Stimulated activated CD4-positive, alpha-beta T cell treated with anti-CD3 and anti-CD28 coated beads, TNF-alpha, amount 100 ng/mL, for 48 hours (primary cell): ENCODE measurements around the gene PHLDB2.

ENCODE experiments used
- DNase-seq, 3 donors: peaks; one replicate each; pipeline ENCODE4 v3.0.0-alpha.2; 2020; ENCODE audit warnings: low read depth in 3 of 3

Gene PHLDB2

DNA sequence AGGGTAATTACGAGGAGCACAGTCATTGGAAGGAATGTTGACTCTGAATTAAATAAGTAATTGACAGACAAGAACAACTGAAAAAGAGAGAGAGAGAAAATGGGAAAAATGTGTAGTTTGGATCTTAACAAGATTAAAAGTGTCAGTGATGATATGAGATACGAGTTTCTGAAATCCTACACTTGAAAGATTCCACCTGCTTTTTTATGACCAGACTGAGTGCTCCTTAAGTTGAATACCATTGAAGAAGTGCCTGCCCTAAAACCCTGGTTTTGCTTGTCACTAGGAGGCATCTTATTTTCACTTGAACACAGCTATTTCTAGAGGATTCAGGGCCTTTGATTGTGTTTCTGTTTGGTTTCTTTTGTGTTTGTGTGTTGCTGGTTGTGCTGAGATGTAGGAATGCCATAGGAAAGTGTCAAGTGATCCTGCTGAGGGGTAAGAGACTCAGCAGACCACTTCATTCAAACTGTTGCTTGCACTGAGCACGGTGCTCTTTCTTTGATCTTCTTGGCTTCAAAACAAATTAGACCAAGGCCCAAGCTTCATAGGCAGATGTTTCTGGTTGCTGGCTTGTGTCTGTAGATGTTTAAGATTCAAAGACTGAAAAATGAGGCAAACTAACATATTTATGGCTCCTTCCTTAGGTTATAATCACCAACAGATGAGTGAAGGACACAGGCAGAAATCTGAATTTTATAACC, 102.5 kb downstream of the PHLDB2 start:
- no peak for DNase-seq

DNA sequence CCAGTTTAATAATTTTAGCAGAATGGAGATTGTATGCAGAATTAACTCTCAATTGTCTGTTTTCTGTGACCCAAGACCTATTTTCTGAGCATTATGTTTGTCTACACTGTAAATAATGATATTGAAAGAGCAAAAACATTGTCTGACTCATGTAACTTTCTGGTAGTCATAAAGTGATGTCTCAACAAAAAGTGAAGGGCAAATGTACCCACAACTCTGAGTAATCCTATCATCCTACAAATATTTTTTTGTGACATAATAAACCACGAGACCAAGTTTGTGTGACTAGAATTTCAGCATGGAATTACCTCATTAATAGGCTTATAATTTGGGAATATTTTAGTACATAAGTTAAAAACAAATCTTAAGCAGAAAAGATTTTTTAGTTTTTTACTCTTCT, 104.4 kb downstream of the PHLDB2 start:
- DNase-seq, result no peak

DNA sequence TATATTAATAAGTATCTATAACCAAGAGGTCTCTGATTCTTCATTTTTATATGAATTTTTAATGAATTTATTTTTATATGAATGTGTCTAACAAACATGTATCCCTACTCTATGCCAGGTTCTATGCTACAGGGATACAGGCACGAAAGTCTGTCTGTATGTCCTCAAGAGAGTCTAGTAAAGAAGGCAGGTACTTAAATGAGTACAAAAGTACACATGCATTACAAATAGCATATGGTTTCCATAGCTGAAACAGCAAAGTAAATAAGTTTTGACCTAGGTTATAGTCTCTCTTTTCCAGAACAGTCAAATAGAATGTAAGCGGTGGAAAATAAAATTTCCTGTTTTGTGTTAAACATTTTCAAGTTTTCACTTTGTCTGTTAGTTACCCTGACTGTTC, 106.4 kb downstream of the PHLDB2 start:
- no peak for DNase-seq

DNA sequence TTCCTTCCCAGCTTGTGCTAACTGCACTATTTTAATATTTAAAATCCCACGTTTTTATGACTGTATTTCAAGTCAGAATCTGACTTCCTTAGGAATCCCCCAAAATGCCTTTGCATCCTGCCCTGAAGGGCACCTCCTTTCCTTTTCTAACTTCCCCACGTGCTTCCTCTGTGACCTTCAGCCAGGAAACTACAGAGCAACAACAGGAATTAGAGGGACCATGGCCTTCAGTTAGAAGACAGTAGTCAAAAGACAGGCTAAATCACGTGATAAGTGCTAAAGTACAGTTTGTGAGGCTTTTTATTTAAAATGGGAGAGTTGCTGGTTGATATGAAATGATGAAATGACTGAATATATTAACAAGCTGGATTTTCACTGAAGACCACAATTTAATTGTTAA, 108.0 kb downstream of the PHLDB2 start:
- no peak for DNase-seq

GRCh38 chr3:111967651-111968274, 108.7 kb downstream of the PHLDB2 start:
- peak; percentile 61 to 78 (median 75) for DNase-seq

DNA sequence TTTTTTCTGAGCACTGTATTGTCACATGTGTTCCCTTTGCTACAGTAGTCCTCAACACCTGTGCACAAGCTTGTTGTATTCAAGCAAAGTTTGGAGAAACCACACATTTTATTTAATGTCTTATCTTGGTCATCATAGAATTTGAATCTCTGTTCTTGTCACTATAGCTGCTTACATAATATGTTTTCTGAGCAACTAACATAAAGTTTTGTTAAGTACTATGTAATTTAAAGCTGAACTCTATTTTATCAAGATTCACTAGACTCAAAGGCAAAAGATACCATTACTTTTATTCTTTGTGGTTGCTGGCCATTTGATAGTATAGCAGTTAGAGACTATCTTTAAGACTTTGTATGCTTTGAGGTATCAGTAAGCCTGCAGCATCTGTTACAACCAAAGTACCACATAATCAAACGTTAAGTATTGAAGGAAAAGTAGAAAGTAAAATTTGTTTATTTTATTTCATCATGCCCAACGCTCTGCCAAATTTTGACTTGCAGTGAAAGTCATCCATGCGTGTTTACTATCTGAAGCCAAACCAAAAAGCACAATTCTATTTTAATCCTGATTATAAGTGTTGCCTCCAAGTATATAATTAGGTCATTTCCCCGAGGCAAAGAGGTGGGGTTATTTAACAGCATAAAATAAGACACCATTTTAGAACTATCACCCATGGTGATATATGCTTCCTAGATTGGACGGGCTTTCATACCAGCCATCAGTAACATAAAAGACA, 109.4 kb downstream of the PHLDB2 start:
- DNase-seq, result no peak

GRCh38 chr3:111970376-111970775, 111.3 kb downstream of the PHLDB2 start:
- no peak for DNase-seq

DNA sequence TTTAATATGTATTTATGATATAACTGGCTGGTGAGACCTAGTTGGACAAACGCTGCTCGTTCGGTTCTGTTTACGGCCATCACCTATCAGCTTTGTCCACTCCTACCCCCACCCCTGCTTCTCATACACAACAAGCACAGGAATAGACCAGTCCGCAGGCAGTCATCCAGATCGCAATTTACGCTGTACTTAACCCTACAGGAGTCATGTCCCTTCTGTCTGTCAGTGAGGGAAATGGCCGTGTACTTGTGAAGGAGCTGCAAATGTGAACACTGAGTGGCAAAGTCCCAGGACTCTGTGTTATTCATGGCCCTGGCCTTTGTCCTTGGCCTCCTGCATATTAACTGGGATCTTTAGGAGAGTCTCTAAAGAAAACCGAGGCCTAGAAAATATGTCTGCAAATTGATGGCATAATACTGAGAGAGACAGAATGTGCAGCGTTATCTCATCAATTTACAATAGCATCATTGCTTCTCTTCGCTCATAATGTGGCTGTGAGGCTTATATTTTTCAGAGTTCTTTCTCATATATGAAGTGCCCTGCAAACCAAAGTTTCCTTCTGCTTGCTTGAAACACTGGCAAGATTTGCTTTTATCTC, 112.6 kb downstream of the PHLDB2 start:
- DNase-seq, result no peak

DNA sequence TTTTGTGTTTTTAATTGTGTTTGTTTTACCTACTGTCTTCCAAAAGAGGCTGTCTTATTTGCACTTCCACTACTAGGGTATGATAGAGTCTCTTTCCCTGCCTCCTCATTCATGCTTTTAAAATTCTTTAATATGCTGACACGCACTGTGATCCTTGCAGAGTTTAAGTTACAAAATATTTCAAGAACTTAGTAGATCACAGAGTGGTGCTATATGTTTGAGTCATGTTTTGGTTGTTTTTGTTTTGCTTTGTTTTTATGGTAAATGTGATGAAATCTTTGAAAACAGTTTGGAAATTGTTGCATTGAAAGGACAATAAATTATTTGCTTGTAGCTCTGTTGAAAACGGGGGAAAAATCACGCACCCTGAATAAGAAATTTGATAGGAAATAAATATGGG, 113.8 kb downstream of the PHLDB2 start:
- DNase-seq, result no peak

- no peak for DNase-seq
Measured at GRCh38 chr3:111975131-111975530, 116.1 kb downstream of the PHLDB2 start.

DNA sequence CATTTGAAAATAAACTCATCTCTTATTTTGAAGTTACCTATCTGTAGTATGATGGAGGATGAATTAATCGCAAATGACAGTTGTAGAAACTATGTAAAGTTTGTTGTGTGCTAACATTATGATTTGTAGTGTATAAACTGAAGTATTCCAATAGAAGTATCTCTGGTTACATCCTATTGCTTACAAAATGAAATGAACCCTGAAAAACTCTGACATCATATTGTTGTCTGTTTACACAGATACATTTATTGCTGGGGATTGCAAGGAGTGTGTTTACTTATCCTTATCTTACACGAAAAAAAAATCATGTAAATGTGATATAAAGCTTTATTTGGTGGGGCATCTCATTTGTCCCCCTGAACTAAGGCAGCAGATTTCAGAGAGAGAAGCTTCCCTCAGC, 117.2 kb downstream of the PHLDB2 start:
- no peak for DNase-seq

GRCh38 chr3:111978583-111979433, 119.7 kb downstream of the PHLDB2 start, which contains the start of gene ABHD10:
TSS of gene ABHD10 (plus strand) at chr3:111979026. CDS start at chr3:111979062, 36 bp downstream.
- DNase-seq, result peak; percentile 93 to 96 (median 95)

DNA sequence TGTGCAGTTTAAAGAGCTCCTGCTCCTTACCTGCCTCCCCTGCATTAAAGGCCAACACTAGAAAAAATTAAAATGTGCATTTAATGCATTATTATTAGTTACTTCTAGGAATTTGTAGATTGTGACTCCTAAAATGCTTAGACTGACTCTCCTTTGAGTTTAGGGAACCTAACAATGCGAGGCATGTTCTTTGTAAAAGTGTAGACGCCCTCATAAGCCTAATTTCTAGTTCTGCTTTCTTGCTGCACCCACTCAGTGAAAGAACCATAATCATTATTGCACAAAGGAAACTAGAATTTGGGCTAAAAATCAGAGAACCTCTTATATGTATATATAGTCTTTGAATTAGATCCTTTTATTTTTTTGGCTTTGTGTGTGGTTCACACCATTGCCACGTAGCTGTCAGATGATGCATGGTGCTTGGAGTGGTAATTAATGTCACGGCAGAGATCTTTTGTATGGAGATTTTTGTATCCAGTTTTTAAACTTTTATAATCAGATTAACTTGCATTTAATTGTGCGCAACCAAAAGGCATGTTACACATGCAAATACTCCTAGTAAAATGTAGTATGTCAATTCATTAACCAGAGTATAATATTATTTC, 120.5 kb downstream of the PHLDB2 start:
- DNase-seq, result no peak

GRCh38 chr3:111980716-111981456, 121.8 kb downstream of the PHLDB2 start:
- no peak for DNase-seq

GRCh38 chr3:111981457-111981763, 122.3 kb downstream of the PHLDB2 start:
- DNase-seq, result no peak

DNA sequence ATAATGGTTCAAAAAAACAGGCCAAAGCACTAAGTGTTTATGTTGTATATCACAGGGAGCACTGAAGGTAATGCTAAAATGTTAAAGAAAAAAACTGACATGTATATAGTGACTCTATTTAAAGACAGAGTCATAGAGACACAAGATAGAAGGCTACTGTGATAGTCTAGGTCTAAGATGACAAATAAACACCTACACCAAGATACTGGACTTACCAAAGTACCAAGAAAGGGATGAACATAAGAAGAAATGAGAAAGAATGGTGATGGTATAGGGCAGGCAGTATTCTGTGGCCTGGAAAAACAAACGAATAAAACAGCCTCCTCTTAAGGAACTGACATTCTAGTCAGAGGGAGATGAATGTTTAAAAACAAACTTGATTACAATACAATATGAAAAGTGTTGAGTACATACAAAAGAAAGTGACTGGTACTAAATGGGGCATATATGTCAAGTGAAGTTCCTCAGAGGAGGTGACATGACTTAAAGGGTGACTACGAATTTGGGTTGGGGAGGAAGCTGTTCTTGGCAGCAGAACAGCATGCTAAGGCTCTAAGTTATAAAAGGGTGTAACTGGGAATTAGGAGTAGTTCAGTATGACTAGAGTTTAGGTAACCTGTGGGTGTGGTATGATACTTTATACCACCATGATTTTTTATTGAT, 125.7 kb downstream of the PHLDB2 start:
- DNase-seq, result no peak

DNA sequence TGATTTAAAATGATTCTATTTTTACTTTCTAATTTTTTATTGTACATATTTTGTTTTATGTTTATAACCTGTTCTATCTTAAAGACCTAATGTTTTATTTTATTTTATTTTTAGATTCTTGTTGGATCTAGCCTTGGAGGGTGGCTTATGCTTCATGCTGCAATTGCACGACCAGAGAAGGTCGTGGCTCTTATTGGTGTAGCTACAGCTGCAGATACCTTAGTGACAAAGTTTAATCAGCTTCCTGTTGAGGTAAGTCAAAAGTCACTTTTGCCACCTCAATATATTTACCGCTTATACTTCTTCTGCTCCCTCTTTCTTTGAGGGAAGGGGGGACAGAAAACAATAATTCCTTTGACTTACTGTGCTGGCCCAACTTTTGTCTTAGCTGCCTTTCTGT, 127.7 kb downstream of the PHLDB2 start:
- no peak for DNase-seq

GRCh38 chr3:111989061-111989678, 130.1 kb downstream of the PHLDB2 start:
- no peak for DNase-seq

DNA sequence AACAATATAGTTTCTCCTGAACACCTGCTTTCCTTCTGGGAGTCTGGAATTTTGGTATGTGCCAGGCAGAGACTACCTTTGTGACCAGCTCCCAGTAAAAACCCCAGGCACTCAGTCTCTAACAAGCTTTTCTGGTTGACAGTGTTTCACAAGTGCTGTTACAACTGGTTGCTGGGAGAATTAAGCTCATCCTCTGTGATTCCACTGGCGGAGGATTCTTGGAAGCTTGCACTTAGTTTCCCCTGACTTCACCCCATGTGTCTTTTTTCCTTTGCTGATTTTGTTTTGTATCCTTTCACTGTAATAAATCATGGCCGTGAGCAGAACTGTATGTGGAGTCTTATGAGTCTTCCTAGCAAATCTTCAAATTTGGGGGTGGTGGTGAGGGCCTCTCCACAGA, 134.0 kb downstream of the PHLDB2 start:
- DNase-seq, result no peak
